HepG2 (cell line): ENCODE measurements around the gene BATF. TPM values are rescaled to one million over a fixed set of nuclear protein-coding genes. Genes with fewer than 3 reads are reported as not detected.

ENCODE experiments used
- FOXA1 ChIP-seq, 2 experiments: fragments of 450-650 bp in 1 of 2; sonication (generic) in 1 of 2; formaldehyde crosslinking in 1 of 2; IDR thresholded peaks; 2 replicates each; pipeline versions ENCODE4 v1.4.0 to v1.6.1; 2016 to 2020; ENCODE audit warnings: missing genetic modification reagents in 1 of 2
- GATAD1 ChIP-seq: IDR thresholded peaks from 2 replicates; pipeline ENCODE4 v1.6.1; 2016; ENCODE audit warnings: missing genetic modification reagents, missing compliant biosample characterization
- HNRNPH1 ChIP-seq: fragments of 200-400 bp; formaldehyde crosslinking; optimal IDR thresholded peaks from 2 replicates; pipeline ENCODE3; 2017; ENCODE audit warnings: mild to moderate bottlenecking, low read depth, low read length
- HOXA9 ChIP-seq: sonication (generic); formaldehyde crosslinking; IDR thresholded peaks from 2 replicates; pipeline ENCODE4 v1.8.1; 2022; ENCODE audit warnings: missing genetic modification reagents, mild to moderate bottlenecking, moderate library complexity, borderline replicate concordance
- ISL2 ChIP-seq: sonication (generic); formaldehyde crosslinking; IDR thresholded peaks from 2 replicates; pipeline ENCODE4 v1.5.0; 2020; ENCODE audit warnings: missing genetic modification reagents
- ISX ChIP-seq: sonication (generic); formaldehyde crosslinking; conservative IDR thresholded peaks from 2 replicates; pipeline ENCODE4 v1.5.0; 2020; ENCODE audit warnings: missing genetic modification reagents
- KLF12 ChIP-seq: sonication (generic); formaldehyde crosslinking; IDR thresholded peaks from 2 replicates; pipeline ENCODE4 v1.4.0; 2020; ENCODE audit warnings: missing genetic modification reagents, borderline replicate concordance
- KLF6 ChIP-seq: IDR thresholded peaks from 2 replicates; pipeline ENCODE4 v1.8.0; 2016; ENCODE audit warnings: missing biosample characterization, missing genetic modification reagents
- MAFF ChIP-seq: IDR thresholded peaks from 2 replicates; pipeline ENCODE4 v1.6.1; 2011; ENCODE audit warnings: low read depth, low read length, improper control_type of control experiment
- MBD4 ChIP-seq: IDR thresholded peaks from 2 replicates; pipeline ENCODE4 v1.6.1; 2012; ENCODE audit warnings: low read length, inconsistent platforms, borderline replicate concordance
- MED13 ChIP-seq: sonication (generic); formaldehyde crosslinking; IDR thresholded peaks from 2 replicates; pipeline ENCODE4 v1.5.0; 2020; ENCODE audit warnings: missing genetic modification reagents
- MEIS2 ChIP-seq: sonication (generic); formaldehyde crosslinking; IDR thresholded peaks from 2 replicates; pipeline ENCODE4 v1.9.0; 2021; ENCODE audit warnings: mild to moderate bottlenecking, missing genetic modification reagents
- MXD4 ChIP-seq: IDR thresholded peaks from 2 replicates; pipeline ENCODE4 v1.6.1; 2016; ENCODE audit warnings: mild to moderate bottlenecking, missing biosample characterization, missing genetic modification reagents
- NCOA2 ChIP-seq: sonication (generic); formaldehyde crosslinking; IDR thresholded peaks from 2 replicates; pipeline ENCODE4 v1.8.0; 2022; ENCODE audit warnings: inconsistent platforms
- PHF5A ChIP-seq: IDR thresholded peaks from one replicate; pipeline ENCODE4 v1.6.1; 2018; ENCODE audit warnings: low read depth, missing genetic modification reagents; ENCODE audit not compliant: unreplicated experiment
- PPARG ChIP-seq: conservative IDR thresholded peaks from 2 replicates; pipeline ENCODE4 v1.6.1; 2016; ENCODE audit warnings: missing biosample characterization, missing genetic modification reagents
- RAD21 ChIP-seq: fragments of 450-650 bp; formaldehyde crosslinking; IDR thresholded peaks from 2 replicates; pipeline ENCODE4 v1.5.0; 2020; ENCODE audit warnings: mild to moderate bottlenecking
- RARA ChIP-seq: IDR thresholded peaks from 2 replicates; pipeline ENCODE4 v1.6.1; 2016; ENCODE audit warnings: missing genetic modification reagents, missing compliant biosample characterization
- RXRB ChIP-seq: IDR thresholded peaks from 2 replicates; pipeline ENCODE4 v1.6.1; 2016; ENCODE audit warnings: borderline replicate concordance, missing genetic modification reagents, missing compliant biosample characterization
- SIN3B ChIP-seq: fragments of 150-350 bp; IDR thresholded peaks from 2 replicates; pipeline ENCODE4 v1.6.1; 2014; ENCODE audit warnings: low read length
- SMAD9 ChIP-seq: sonication (generic); formaldehyde crosslinking; IDR thresholded peaks from 2 replicates; pipeline ENCODE4 v1.5.1; 2020; ENCODE audit warnings: mild to moderate bottlenecking, missing genetic modification reagents
- TOE1 ChIP-seq: sonication (generic); formaldehyde crosslinking; IDR thresholded peaks from 2 replicates; pipeline ENCODE4 v1.4.0; 2020; ENCODE audit warnings: mild to moderate bottlenecking, missing genetic modification reagents
- YEATS2 ChIP-seq: sonication (generic); formaldehyde crosslinking; IDR thresholded peaks from 2 replicates; pipeline ENCODE4 v1.4.0; 2020; ENCODE audit warnings: missing genetic modification reagents, borderline replicate concordance
- ZNF205 ChIP-seq: IDR thresholded peaks from 2 replicates; pipeline ENCODE4 v1.6.1; 2018; ENCODE audit warnings: missing biosample characterization, missing genetic modification reagents
- ZNF446 ChIP-seq: sonication (generic); formaldehyde crosslinking; IDR thresholded peaks from 2 replicates; pipeline ENCODE4 v1.5.0; 2020; ENCODE audit warnings: mild to moderate bottlenecking, missing genetic modification reagents
- ZNF879 ChIP-seq: sonication (generic); formaldehyde crosslinking; IDR thresholded peaks from 2 replicates; pipeline ENCODE4 v1.8.1; 2023; ENCODE audit warnings: missing genetic modification reagents
- polyA plus RNA-seq, 8 experiments: library from polyadenylated mRNA; depleted of rRNA in 3 of 8; stranded (reverse) in 7 of 8; unstranded in 1 of 8; fragments of >200 nt; fragmentation: Illumina TruSeq in 4 of 8; extraction: Trizol in 4 of 8; gene quantifications; 2 replicates each; pipeline versions ENCODE4 v1.2.1 to v1.2.3, GENCODE V29; 2011 to 2016; ENCODE audit warnings: low read depth in 4 of 8, missing spikeins in 1 of 8, mixed read lengths in 1 of 8; ENCODE audit not compliant: insufficient read depth in 1 of 8
- total RNA-seq, 5 experiments: library from RNA; depleted of rRNA; stranded (reverse); fragments of >200 nt; fragmentation: Illumina TruSeq; extraction: Trizol; gene quantifications; 2 replicates each; pipeline ENCODE4 v1.2.3, GENCODE V29; 2016; ENCODE audit warnings: low read depth in 1 of 5
- TF ChIP-seq, protein P1 (sequence below), 2 experiments: IDR thresholded peaks; 2 replicates each; pipeline ENCODE4 v1.6.1; 2011 to 2012; ENCODE audit warnings: low read length in 2 of 2, borderline replicate concordance in 1 of 2, low read depth in 1 of 2, mild to moderate bottlenecking in 1 of 2, moderate library complexity in 1 of 2
- TF ChIP-seq, protein P2 (sequence below): sonication (generic); formaldehyde crosslinking; IDR thresholded peaks from 2 replicates; pipeline ENCODE4 v1.8.1; 2023; ENCODE audit warnings: missing genetic modification reagents, mild to moderate bottlenecking, borderline replicate concordance
- TF ChIP-seq, protein P3 (sequence below): IDR thresholded peaks from 2 replicates; pipeline ENCODE4 v1.6.1; 2016

The BATF gene
- total and polyA plus RNA-seq, 2 of the 13 experiments (the other 11 are each of a cell fraction or from before 2014, with no cell fraction given), result 0.22 to 0.37 TPM

DNA sequence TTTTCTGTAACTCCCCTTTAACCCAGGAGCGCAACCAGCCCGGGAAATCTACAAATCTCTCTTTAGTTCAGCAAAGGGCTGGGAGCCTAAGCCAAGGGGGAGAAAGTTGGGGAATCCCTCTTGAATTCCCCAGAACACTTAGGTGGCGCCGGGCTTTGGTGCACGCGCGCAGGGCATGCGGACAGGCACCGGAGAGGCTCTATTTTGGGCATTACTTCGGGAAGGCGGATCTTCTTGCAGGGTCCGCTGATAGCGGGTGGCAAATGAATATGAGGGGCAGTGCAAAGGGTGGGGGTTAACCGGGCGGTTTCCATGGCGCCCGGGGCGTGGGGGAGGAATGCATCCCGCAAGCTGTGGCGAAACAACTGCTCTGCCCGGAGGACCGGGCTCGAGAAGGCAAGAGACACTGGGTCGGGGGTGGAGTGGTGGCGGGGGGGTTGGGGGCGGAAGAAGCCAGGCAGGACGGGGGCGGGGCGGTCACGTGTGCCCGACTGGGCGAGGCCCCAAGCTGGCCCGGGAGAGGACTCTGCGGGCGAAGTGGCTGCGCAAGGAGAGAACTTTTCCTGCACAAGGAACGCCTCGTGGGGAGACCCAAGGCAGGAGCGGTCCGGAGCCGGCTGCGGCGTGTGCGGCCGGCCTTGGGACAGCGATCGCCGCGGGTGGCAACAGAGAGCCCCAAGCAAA lies 56.0 kb downstream of the BATF start, which contains the start of gene FLVCR2 (continued):
- TF ChIP-seq, protein P1, sequence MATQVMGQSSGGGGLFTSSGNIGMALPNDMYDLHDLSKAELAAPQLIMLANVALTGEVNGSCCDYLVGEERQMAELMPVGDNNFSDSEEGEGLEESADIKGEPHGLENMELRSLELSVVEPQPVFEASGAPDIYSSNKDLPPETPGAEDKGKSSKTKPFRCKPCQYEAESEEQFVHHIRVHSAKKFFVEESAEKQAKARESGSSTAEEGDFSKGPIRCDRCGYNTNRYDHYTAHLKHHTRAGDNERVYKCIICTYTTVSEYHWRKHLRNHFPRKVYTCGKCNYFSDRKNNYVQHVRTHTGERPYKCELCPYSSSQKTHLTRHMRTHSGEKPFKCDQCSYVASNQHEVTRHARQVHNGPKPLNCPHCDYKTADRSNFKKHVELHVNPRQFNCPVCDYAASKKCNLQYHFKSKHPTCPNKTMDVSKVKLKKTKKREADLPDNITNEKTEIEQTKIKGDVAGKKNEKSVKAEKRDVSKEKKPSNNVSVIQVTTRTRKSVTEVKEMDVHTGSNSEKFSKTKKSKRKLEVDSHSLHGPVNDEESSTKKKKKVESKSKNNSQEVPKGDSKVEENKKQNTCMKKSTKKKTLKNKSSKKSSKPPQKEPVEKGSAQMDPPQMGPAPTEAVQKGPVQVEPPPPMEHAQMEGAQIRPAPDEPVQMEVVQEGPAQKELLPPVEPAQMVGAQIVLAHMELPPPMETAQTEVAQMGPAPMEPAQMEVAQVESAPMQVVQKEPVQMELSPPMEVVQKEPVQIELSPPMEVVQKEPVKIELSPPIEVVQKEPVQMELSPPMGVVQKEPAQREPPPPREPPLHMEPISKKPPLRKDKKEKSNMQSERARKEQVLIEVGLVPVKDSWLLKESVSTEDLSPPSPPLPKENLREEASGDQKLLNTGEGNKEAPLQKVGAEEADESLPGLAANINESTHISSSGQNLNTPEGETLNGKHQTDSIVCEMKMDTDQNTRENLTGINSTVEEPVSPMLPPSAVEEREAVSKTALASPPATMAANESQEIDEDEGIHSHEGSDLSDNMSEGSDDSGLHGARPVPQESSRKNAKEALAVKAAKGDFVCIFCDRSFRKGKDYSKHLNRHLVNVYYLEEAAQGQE (IDR thresholded peaks at IDR 0.05; ENCODE audit: borderline replicate concordance in 1 of 2, low read depth in 1 of 2, low read length in 2 of 2), result no peak
- TF ChIP-seq MAFF, result no peak
- no peak for TF ChIP-seq SIN3B
- TF ChIP-seq MED13 (CRISPR knock-in tag), result 0 out of 2 replicates have a peak, but pooled peaks have one; percentile 53
- TF ChIP-seq YEATS2, result no peak
- 0 out of 2 replicates have a peak, but pooled peaks have one; percentile 12 for TF ChIP-seq GATAD1 (CRISPR knock-in tag)
- TF ChIP-seq, protein P2, sequence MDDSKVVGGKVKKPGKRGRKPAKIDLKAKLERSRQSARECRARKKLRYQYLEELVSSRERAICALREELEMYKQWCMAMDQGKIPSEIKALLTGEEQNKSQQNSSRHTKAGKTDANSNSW (CRISPR knock-in tag), result no peak
- no peak for TF ChIP-seq ZNF205 (CRISPR knock-in tag)
- no peak for TF ChIP-seq MEIS2 (CRISPR knock-in tag)
- no peak for TF ChIP-seq SMAD9 (CRISPR knock-in tag)
- no peak for TF ChIP-seq KLF6 (CRISPR knock-in tag)
- 0 out of 2 replicates have a peak, but pooled peaks have one; percentile 26 for TF ChIP-seq ISL2 (CRISPR knock-in tag)
- no peak for TF ChIP-seq MBD4
- no peak for TF ChIP-seq HOXA9 (CRISPR knock-in tag)
- TF ChIP-seq TOE1, result no peak
- TF ChIP-seq ZNF446 (CRISPR knock-in tag), result no peak
- no peak for TF ChIP-seq FOXA1 (IDR thresholded peaks at IDR 0.05)
- no peak for TF ChIP-seq FOXA1 (CRISPR knock-in tag; IDR thresholded peaks at IDR 0.05)
- no peak for TF ChIP-seq PPARG (CRISPR knock-in tag)
- TF ChIP-seq, protein P3, sequence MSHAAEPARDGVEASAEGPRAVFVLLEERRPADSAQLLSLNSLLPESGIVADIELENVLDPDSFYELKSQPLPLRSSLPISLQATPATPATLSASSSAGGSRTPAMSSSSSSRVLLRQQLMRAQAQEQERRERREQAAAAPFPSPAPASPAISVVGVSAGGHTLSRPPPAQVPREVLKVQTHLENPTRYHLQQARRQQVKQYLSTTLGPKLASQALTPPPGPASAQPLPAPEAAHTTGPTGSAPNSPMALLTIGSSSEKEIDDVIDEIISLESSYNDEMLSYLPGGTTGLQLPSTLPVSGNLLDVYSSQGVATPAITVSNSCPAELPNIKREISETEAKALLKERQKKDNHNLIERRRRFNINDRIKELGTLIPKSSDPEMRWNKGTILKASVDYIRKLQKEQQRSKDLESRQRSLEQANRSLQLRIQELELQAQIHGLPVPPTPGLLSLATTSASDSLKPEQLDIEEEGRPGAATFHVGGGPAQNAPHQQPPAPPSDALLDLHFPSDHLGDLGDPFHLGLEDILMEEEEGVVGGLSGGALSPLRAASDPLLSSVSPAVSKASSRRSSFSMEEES (CRISPR knock-in tag), result no peak
- no peak for TF ChIP-seq HNRNPH1
- no peak for TF ChIP-seq RARA (CRISPR knock-in tag)
- TF ChIP-seq RAD21, result no peak
- TF ChIP-seq NCOA2 (CRISPR knock-in tag), result no peak
- TF ChIP-seq MXD4 (CRISPR knock-in tag), result no peak
- TF ChIP-seq ZNF879, result no peak
- TF ChIP-seq KLF12 (CRISPR knock-in tag), result no peak
- TF ChIP-seq RXRB (CRISPR knock-in tag), result no peak
- 0 out of 2 replicates have a peak, but pooled peaks have one; percentile 36 for TF ChIP-seq ISX (CRISPR knock-in tag)
- TF ChIP-seq PHF5A (CRISPR knock-in tag), result no peak
